Liver (tissue), 3 donors: ENCODE data around the gene SPARC.

Experiments used
- ATF3 ChIP-seq: IDR thresholded peaks from 2 replicates; pipeline ENCODE4 v1.6.1; 2016; ENCODE audit warnings: antibody characterized with exemption
- CTCF ChIP-seq: fragments of 150-350 bp; IDR thresholded peaks from 2 replicates; pipeline ENCODE4 v1.5.1; 2017; ENCODE audit warnings: improper control_type of control experiment, low read depth, low read length; ENCODE audit not compliant: missing input control
- EGR1 ChIP-seq, 2 donors: IDR thresholded peaks; 2 replicates each; pipeline ENCODE4 v1.6.1; 2016 to 2018; ENCODE audit warnings: antibody characterized with exemption in 2 of 2, low read depth in 2 of 2
- GABPA ChIP-seq, 2 donors: IDR thresholded peaks in 1 of 2; conservative IDR thresholded peaks in 1 of 2; 2 replicates each; pipeline ENCODE4 v1.6.1; 2016; ENCODE audit warnings: antibody characterized with exemption in 2 of 2, mild to moderate bottlenecking in 1 of 2, moderate library complexity in 1 of 2
- JUND ChIP-seq, 2 donors: IDR thresholded peaks; 2 replicates each; pipeline ENCODE4 v1.6.1; 2016; ENCODE audit warnings: antibody characterized with exemption in 2 of 2
- MAX ChIP-seq: IDR thresholded peaks from 2 replicates; pipeline ENCODE4 v1.6.1; 2016; ENCODE audit warnings: antibody characterized with exemption
- NR2F2 ChIP-seq: IDR thresholded peaks from 2 replicates; pipeline ENCODE4 v1.6.1; 2016; ENCODE audit warnings: antibody characterized with exemption
- RAD21 ChIP-seq, 2 donors: IDR thresholded peaks; 2 replicates each; pipeline ENCODE4 v1.6.1; 2016; ENCODE audit warnings: antibody characterized with exemption in 2 of 2, mild to moderate bottlenecking in 2 of 2
- REST ChIP-seq: IDR thresholded peaks from 2 replicates; pipeline ENCODE4 v1.6.1; 2016; ENCODE audit warnings: antibody characterized with exemption, mild to moderate bottlenecking
- SP1 ChIP-seq: IDR thresholded peaks from 2 replicates; pipeline ENCODE4 v1.6.1; 2018; ENCODE audit warnings: antibody characterized with exemption, mild to moderate bottlenecking
- TAF1 ChIP-seq: conservative IDR thresholded peaks from 2 replicates; pipeline ENCODE4 v1.6.1; 2016; ENCODE audit warnings: antibody characterized with exemption, mild to moderate bottlenecking
- YY1 ChIP-seq: IDR thresholded peaks from 2 replicates; pipeline ENCODE4 v1.6.1; 2016; ENCODE audit warnings: antibody characterized with exemption, mild to moderate bottlenecking
- donor health status: healthy.
- donor health status: healthy.

GRCh38 chr5:151692312-151692711 is 5.6 kb upstream of the SPARC start:
- TF ChIP-seq REST, result no peak
- TF ChIP-seq MAX, result no peak
- TF ChIP-seq CTCF, result no peak
- no peak for TF ChIP-seq GABPA (IDR thresholded peaks at IDR 0.05 in 1 of 2, conservative IDR thresholded peaks at IDR 0.05 in 1 of 2)
- TF ChIP-seq YY1, result no peak
- no peak for TF ChIP-seq NR2F2
- TF ChIP-seq JUND (IDR thresholded peaks at IDR 0.05), result no peak
- TF ChIP-seq TAF1, result no peak
- no peak for TF ChIP-seq RAD21 (IDR thresholded peaks at IDR 0.05)
- no peak for TF ChIP-seq SP1
- TF ChIP-seq EGR1 (IDR thresholded peaks at IDR 0.05; ENCODE audit: low read depth in 2 of 2), result no peak
- TF ChIP-seq ATF3, result no peak
